H9 (cell line): ENCODE results near the gene SPTBN1. TPM values are rescaled to one million over a fixed set of nuclear protein-coding genes. Genes with fewer than 3 reads are reported as not detected.

Experiments used
- DNase-seq: peaks from one replicate; pipeline ENCODE4 v3.0.0-alpha.2; 2017
- H2AFZ ChIP-seq: one replicate; pipeline ENCODE4 v1.6.1; 2013; ENCODE audit warnings: mild to moderate bottlenecking, low read length, control low read depth, moderate library complexity
- H2AK5ac ChIP-seq: 2 replicates; pipeline ENCODE4 v1.6.1; 2013; ENCODE audit warnings: low read length, control low read depth, mixed read lengths; ENCODE audit not compliant: insufficient read length
- H2BK120ac ChIP-seq: one replicate; pipeline ENCODE4 v1.6.1; 2013; ENCODE audit warnings: low read depth, mild to moderate bottlenecking, low read length, control low read depth, inconsistent platforms; ENCODE audit not compliant: poor library complexity, severe bottlenecking
- H2BK12ac ChIP-seq: 2 replicates; pipeline ENCODE4 v1.6.1; 2013; ENCODE audit warnings: low read length, control low read depth, mixed read lengths, low read depth; ENCODE audit not compliant: insufficient read length
- H2BK15ac ChIP-seq: 2 replicates; pipeline ENCODE4 v1.6.1; 2013; ENCODE audit warnings: low read depth, low read length, control low read depth
- H2BK20ac ChIP-seq: one replicate; pipeline ENCODE4 v1.6.1; 2013; ENCODE audit warnings: low read depth, mild to moderate bottlenecking, low read length, control low read depth, inconsistent platforms; ENCODE audit not compliant: poor library complexity, severe bottlenecking
- H2BK5ac ChIP-seq: 2 replicates; pipeline ENCODE4 v1.6.1; 2013; ENCODE audit warnings: low read length, control low read depth, mixed read lengths; ENCODE audit not compliant: insufficient read length
- H3K14ac ChIP-seq: 2 replicates; pipeline ENCODE4 v1.6.1; 2013; ENCODE audit warnings: low read length, control low read depth; ENCODE audit not compliant: insufficient read depth
- H3K18ac ChIP-seq: 2 replicates; pipeline ENCODE4 v1.6.1; 2013; ENCODE audit warnings: low read depth, mild to moderate bottlenecking, mixed read lengths, low read length, control low read depth; ENCODE audit not compliant: insufficient read length
- H3K23ac ChIP-seq: 2 replicates; pipeline ENCODE4 v1.6.1; 2013; ENCODE audit warnings: low read length, control low read depth, mixed read lengths, low read depth; ENCODE audit not compliant: insufficient read length
- H3K23me2 ChIP-seq: 2 replicates; pipeline ENCODE4 v1.6.1; 2013; ENCODE audit warnings: low read depth, mild to moderate bottlenecking, mixed read lengths, low read length, control low read depth; ENCODE audit not compliant: insufficient read length, poor library complexity, severe bottlenecking
- H3K27ac ChIP-seq: 2 replicates; pipeline ENCODE4 v1.5.1; 2013; ENCODE audit warnings: low read length, control low read depth, mixed read lengths, low read depth; ENCODE audit not compliant: insufficient read length
- H3K27me3 ChIP-seq: 2 replicates; pipeline ENCODE4 v1.6.1; 2013; ENCODE audit warnings: low read length, control low read depth, inconsistent platforms; ENCODE audit not compliant: insufficient read depth
- H3K4ac ChIP-seq: 2 replicates; pipeline ENCODE4 v1.6.1; 2013; ENCODE audit warnings: low read depth, mild to moderate bottlenecking, control low read depth, inconsistent platforms, low read length, moderate library complexity
- H3K4me1 ChIP-seq: 2 replicates; pipeline ENCODE4 v1.6.1; 2013; ENCODE audit warnings: low read length, control low read depth, inconsistent platforms; ENCODE audit not compliant: insufficient read depth
- H3K4me2 ChIP-seq: 2 replicates; pipeline ENCODE4 v1.6.1; 2013; ENCODE audit warnings: low read length, control low read depth, mixed read lengths; ENCODE audit not compliant: insufficient read length, insufficient read depth
- H3K56ac ChIP-seq: 2 replicates; pipeline ENCODE4 v1.6.1; 2013; ENCODE audit warnings: low read depth, mild to moderate bottlenecking, mixed read lengths, low read length, control low read depth; ENCODE audit not compliant: insufficient read length
- H3K79me1 ChIP-seq: 2 replicates; pipeline ENCODE4 v1.6.1; 2013; ENCODE audit warnings: low read depth, mild to moderate bottlenecking, moderate library complexity, low read length, control low read depth, inconsistent platforms; ENCODE audit not compliant: insufficient read depth, poor library complexity, severe bottlenecking
- H3K79me2 ChIP-seq: 2 replicates; pipeline ENCODE4 v1.6.1; 2013; ENCODE audit warnings: low read length, control low read depth, inconsistent platforms; ENCODE audit not compliant: insufficient read depth
- H3K9ac ChIP-seq: 2 replicates; pipeline ENCODE4 v1.6.1; 2013; ENCODE audit warnings: low read length, control low read depth, mixed read lengths; ENCODE audit not compliant: insufficient read length; ENCODE audit errors: extremely low read depth
- H3K9me3 ChIP-seq: one replicate; pipeline ENCODE4 v1.6.1; 2013; ENCODE audit warnings: low read depth, low read length, inconsistent platforms; ENCODE audit not compliant: control insufficient read depth
- H3T11ph ChIP-seq: one replicate; pipeline ENCODE4 v1.6.1; 2013; ENCODE audit warnings: mild to moderate bottlenecking, low read length, control low read depth, inconsistent platforms
- H4K20me1 ChIP-seq: one replicate; pipeline ENCODE4 v1.6.1; 2013; ENCODE audit not compliant: control insufficient read depth, insufficient read length, insufficient read depth
- H4K5ac ChIP-seq: 2 replicates; pipeline ENCODE4 v1.6.1; 2013; ENCODE audit warnings: low read depth, mild to moderate bottlenecking, mixed read lengths, low read length, control low read depth; ENCODE audit not compliant: insufficient read length
- H4K8ac ChIP-seq: replicated peaks from 2 replicates; pipeline ENCODE4 v1.6.1; 2013; ENCODE audit warnings: low read length, control low read depth, mixed read lengths, low read depth; ENCODE audit not compliant: insufficient read length
- H4K91ac ChIP-seq: 2 replicates; pipeline ENCODE4 v1.6.1; 2013; ENCODE audit warnings: low read depth, mild to moderate bottlenecking, moderate library complexity, mixed read lengths, low read length, control low read depth; ENCODE audit not compliant: insufficient read length
- H3K27ac Mint-ChIP-seq, 3 experiments: 2 replicates in 2 of 3; 3 replicates in 1 of 3; pipeline ENCODE4 v1.8.0; 2020 to 2021; ENCODE audit warnings: mixed read lengths in 3 of 3, mild to moderate bottlenecking in 1 of 3, moderate library complexity in 1 of 3
- H3K27me3 Mint-ChIP-seq: 2 replicates; pipeline ENCODE4 v1.8.0; 2021; ENCODE audit warnings: low read depth, mild to moderate bottlenecking, moderate library complexity, mixed read lengths
- H3K36me3 Mint-ChIP-seq, 3 experiments: 2 replicates in 2 of 3; 3 replicates in 1 of 3; pipeline ENCODE4 v1.8.0; 2020 to 2021; ENCODE audit warnings: low read depth in 3 of 3, mixed read lengths in 3 of 3; ENCODE audit not compliant: insufficient read depth in 1 of 3
- H3K4me1 Mint-ChIP-seq, 2 experiments: 2 replicates each; pipeline ENCODE4 v1.8.0; 2020; ENCODE audit warnings: mixed read lengths in 2 of 2
- H3K4me3 Mint-ChIP-seq, 2 experiments: 2 replicates in 1 of 2; 3 replicates in 1 of 2; pipeline ENCODE4 v1.8.0; 2020 to 2021; ENCODE audit warnings: mild to moderate bottlenecking in 2 of 2, mixed read lengths in 2 of 2, moderate library complexity in 1 of 2
- H3K9me3 Mint-ChIP-seq, 2 experiments: 2 replicates in 1 of 2; 3 replicates in 1 of 2; pipeline ENCODE4 v1.8.0; 2020; ENCODE audit warnings: mild to moderate bottlenecking in 2 of 2, mixed read lengths in 2 of 2, moderate library complexity in 1 of 2
- WGBS: extraction: QIAGEN DNeasy Blood & Tissue Kit; methylation state at CpG from one replicate; pipeline ENCODE4 v1.1.7; 2013; ENCODE audit warnings: missing lambda C conversion rate, low lambda C conversion rate, mixed read lengths; ENCODE audit not compliant: insufficient read length; ENCODE audit errors: extremely low coverage; 5-methylcytosine and 5-hydroxymethylcytosine counted together
- total RNA-seq: library from RNA; stranded (reverse); gene quantifications from 2 replicates; pipeline ENCODE4 v1.2.1, GENCODE V29; 2021
- TF ChIP-seq, protein P1 (sequence below): fragments of 200-600 bp; sonication (generic); conservative IDR thresholded peaks from 3 replicates; pipeline ENCODE4 v1.8.0; 2021; ENCODE audit warnings: antibody characterized with exemption, mild to moderate bottlenecking

SPTBN1 gene
- total RNA-seq, 1 experiment from 2014 or later, result 164 TPM

DNA sequence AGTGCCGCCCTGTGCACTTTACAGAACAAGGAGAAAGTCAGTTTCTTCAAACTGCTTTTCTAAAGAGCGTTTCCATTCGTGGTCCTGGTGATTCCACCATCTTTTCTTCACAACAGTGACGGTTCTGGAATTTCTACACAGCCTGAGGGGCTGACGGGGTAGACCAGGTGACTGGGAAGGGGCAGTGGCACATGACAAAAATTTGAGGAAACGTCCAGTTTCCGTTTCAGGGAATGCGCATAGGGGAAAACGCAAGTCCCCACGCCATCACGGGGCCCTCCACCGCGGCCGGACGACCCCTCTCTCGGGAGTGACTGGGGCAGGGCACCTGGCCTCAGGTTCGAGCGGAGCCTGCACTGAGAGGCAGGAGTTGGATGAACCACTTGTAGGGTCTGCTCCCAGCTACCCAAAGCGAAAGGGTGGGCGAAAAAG lies 980 bp upstream of the SPTBN1 start:
- Histone ChIP-seq H3K27me3 (no peaks in the 10 kb centered on the region), H3K9ac (peak overlapping the region; percentile 39)

More for the DNA sequence above, 980 bp upstream of the SPTBN1 start:
- Histone ChIP-seq H2AFZ (peak overlapping the region; percentile 86), H3K56ac (no peak overlapping the region), H3K4ac (no peak overlapping the region), H2BK20ac (no peak overlapping the region), H3K23me2 (peaks cover 21% of the 10 kb centered on the region), H4K91ac (no peak overlapping the region), H3T11ph (no peak overlapping the region), H3K79me2 (no peaks in the 10 kb centered on the region), H2BK5ac (no peak overlapping the region), H3K23ac (no peak overlapping the region), H3K14ac (no peak overlapping the region), H3K27ac (no peak overlapping the region), H2BK12ac (no peak overlapping the region), H2AK5ac (no peak overlapping the region), H2BK120ac (no peak overlapping the region), H4K5ac (no peak overlapping the region), H2BK15ac (no peak overlapping the region), H3K79me1 (no peaks in the 10 kb centered on the region), H4K8ac (no peak overlapping the region), H3K18ac (no peak overlapping the region), H3K4me1 (no peaks in the 10 kb centered on the region), H3K9me3 (no peaks in the 10 kb centered on the region), H3K4me2 (peak overlapping the region; percentile 94), H4K20me1 (no peaks in the 10 kb centered on the region)
- no peaks in the 10 kb centered on the region; a peak in 1 of 7 replicates for H3K36me3 Mint-ChIP-seq
- H3K4me3 Mint-ChIP-seq, result peak overlapping the region; percentile 74 to 85
- no peak overlapping the region for H3K27ac Mint-ChIP-seq
- H3K9me3 Mint-ChIP-seq, result no peaks in the 10 kb centered on the region; a peak in 1 of 5 replicates
- WGBS, result no CpG with 5 or more reads among the region's 20 CpGs
- TF ChIP-seq, protein P1, sequence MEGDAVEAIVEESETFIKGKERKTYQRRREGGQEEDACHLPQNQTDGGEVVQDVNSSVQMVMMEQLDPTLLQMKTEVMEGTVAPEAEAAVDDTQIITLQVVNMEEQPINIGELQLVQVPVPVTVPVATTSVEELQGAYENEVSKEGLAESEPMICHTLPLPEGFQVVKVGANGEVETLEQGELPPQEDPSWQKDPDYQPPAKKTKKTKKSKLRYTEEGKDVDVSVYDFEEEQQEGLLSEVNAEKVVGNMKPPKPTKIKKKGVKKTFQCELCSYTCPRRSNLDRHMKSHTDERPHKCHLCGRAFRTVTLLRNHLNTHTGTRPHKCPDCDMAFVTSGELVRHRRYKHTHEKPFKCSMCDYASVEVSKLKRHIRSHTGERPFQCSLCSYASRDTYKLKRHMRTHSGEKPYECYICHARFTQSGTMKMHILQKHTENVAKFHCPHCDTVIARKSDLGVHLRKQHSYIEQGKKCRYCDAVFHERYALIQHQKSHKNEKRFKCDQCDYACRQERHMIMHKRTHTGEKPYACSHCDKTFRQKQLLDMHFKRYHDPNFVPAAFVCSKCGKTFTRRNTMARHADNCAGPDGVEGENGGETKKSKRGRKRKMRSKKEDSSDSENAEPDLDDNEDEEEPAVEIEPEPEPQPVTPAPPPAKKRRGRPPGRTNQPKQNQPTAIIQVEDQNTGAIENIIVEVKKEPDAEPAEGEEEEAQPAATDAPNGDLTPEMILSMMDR, result no peak
- H3K27me3 Mint-ChIP-seq, result peaks cover 36% of the 10 kb centered on the region
- H3K4me1 Mint-ChIP-seq, result peaks cover 6 to 21% of the 10 kb centered on the region in 2 experiments
- DNase-seq, result peak; percentile 38
